Smooth muscle cell (in vitro differentiated cells): ENCODE measurements around the gene ODAD3. TPM values are rescaled to one million over a fixed set of nuclear protein-coding genes. Genes with fewer than 3 reads are reported as not detected.
"Not testable (repeated sequence)": the region's sequence is repeated elsewhere in the genome, so short reads cannot be mapped to it uniquely, and the experiment has no call there.

Experiments
- DNase-seq: peaks from one replicate; lab custom pipeline; 2025; ENCODE audit not compliant: unreplicated experiment; lab: John Stamatoyannopoulos, UW
- H2AFZ ChIP-seq: fragments of 200-600 bp; sonication (generic); 2 replicates; pipeline ENCODE4 v1.6.0; 2016; ENCODE audit warnings: antibody characterized with exemption, low read depth, mild to moderate bottlenecking
- H3F3A ChIP-seq: fragments of 200-600 bp; sonication (generic); 2 replicates; pipeline ENCODE4 v1.6.0; 2017; ENCODE audit warnings: antibody characterized with exemption, low read depth
- H3K27ac ChIP-seq: fragments of 200-600 bp; sonication (generic); 2 replicates; pipeline ENCODE4 v1.5.1; 2016; ENCODE audit warnings: low read depth, mild to moderate bottlenecking
- H3K27me3 ChIP-seq: fragments of 200-600 bp; sonication (generic); 2 replicates; pipeline ENCODE4 v1.6.1; 2016; ENCODE audit warnings: low read depth, mild to moderate bottlenecking
- H3K36me3 ChIP-seq: fragments of 200-600 bp; sonication (generic); 2 replicates; pipeline ENCODE4 v1.5.1; 2016; ENCODE audit warnings: low read depth
- H3K4me1 ChIP-seq: fragments of 200-600 bp; sonication (generic); 2 replicates; pipeline ENCODE4 v1.5.1; 2016; ENCODE audit warnings: low read depth
- H3K4me2 ChIP-seq: fragments of 200-600 bp; sonication (generic); 2 replicates; pipeline ENCODE4 v1.6.0; 2016; ENCODE audit warnings: mild to moderate bottlenecking
- H3K4me3 ChIP-seq: fragments of 200-600 bp; sonication (generic); 2 replicates; pipeline ENCODE4 v1.5.1; 2016; ENCODE audit warnings: mild to moderate bottlenecking
- H3K79me2 ChIP-seq: fragments of 200-600 bp; sonication (generic); 2 replicates; pipeline ENCODE4 v1.6.0; 2016; ENCODE audit warnings: low read depth, mild to moderate bottlenecking
- H3K9ac ChIP-seq: fragments of 200-600 bp; sonication (generic); 2 replicates; pipeline ENCODE4 v1.6.0; 2016; ENCODE audit warnings: low read depth
- H3K9me3 ChIP-seq: fragments of 200-600 bp; sonication (generic); replicated peaks from 2 replicates; pipeline ENCODE4 v1.5.1; 2016; ENCODE audit warnings: low read depth
- H4K20me1 ChIP-seq: fragments of 200-600 bp; sonication (generic); 2 replicates; pipeline ENCODE4 v1.6.0; 2016; ENCODE audit warnings: low read depth
- CTCF ChIP-seq: fragments of 200-600 bp; sonication (generic); IDR thresholded peaks from 2 replicates; pipeline ENCODE4 v1.5.1; 2017; ENCODE audit warnings: borderline replicate concordance, mild to moderate bottlenecking, antibody characterized with exemption; ENCODE audit not compliant: insufficient read depth, poor library complexity, severe bottlenecking
- WGBS: methylation state at CpG from one replicate; pipeline ENCODE4 v1.1.7; 2016; ENCODE audit warnings: low lambda C conversion rate; 5-methylcytosine and 5-hydroxymethylcytosine counted together
- polyA plus RNA-seq: library from polyadenylated mRNA; unstranded; fragments of >200 nt; fragmentation: Nextera tagmentation; extraction: Ambion mirVana; gene quantifications from 2 replicates; pipeline ENCODE4 v1.2.1, GENCODE V29; 2016
- total RNA-seq: library from RNA; depleted of rRNA; stranded (reverse); fragments of >200 nt; gene quantifications from 2 replicates; pipeline ENCODE4 v1.2.3, GENCODE V29; 2014

ODAD3 gene
- total and polyA plus RNA-seq, 2 experiments from 2014 or later, result 5.1 TPM; not detected in 1

GRCh38 chr19:11414544-11414943 lies 20.4 kb downstream of the ODAD3 start:
- H3K9me3 ChIP-seq, result no peaks in the 10 kb centered on the region
- WGBS, result 100% methylated on average over 2 of the region's 2 CpGs
- H3K79me2 ChIP-seq, result no peaks in the 10 kb centered on the region
- H3K27ac ChIP-seq, result no peak overlapping the region
- H3K9ac ChIP-seq, result no peak overlapping the region
- TF ChIP-seq CTCF, result no peak
- H3K4me2 ChIP-seq, result no peak overlapping the region
- H3K36me3 ChIP-seq, result no peaks in the 10 kb centered on the region
- H3K4me3 ChIP-seq, result no peak overlapping the region
- H3K27me3 ChIP-seq, result peaks cover 9% of the 10 kb centered on the region
- DNase-seq, result no peak
- H3K4me1 ChIP-seq, result peaks cover 4% of the 10 kb centered on the region
- no peaks in the 10 kb centered on the region for H4K20me1 ChIP-seq
- no peak overlapping the region for H2AFZ ChIP-seq
- no peaks in the 10 kb centered on the region for H3F3A ChIP-seq

- Histone ChIP-seq H3K79me2 (no peaks in the 10 kb centered on the region), H3K27ac (no peak overlapping the region), H3K4me2 (no peak overlapping the region), H3K4me1 (no peaks in the 10 kb centered on the region), H3K9me3 (no peaks in the 10 kb centered on the region), H3K9ac (no peak overlapping the region), H2AFZ (no peak overlapping the region), H3K4me3 (no peak overlapping the region), H3K36me3 (no peaks in the 10 kb centered on the region), H3K27me3 (no peaks in the 10 kb centered on the region), H4K20me1 (no peaks in the 10 kb centered on the region), H3F3A (no peaks in the 10 kb centered on the region)
- WGBS, result 48% methylated on average over 8 of the region's 8 CpGs
- no peak for TF ChIP-seq CTCF
- DNase-seq, result no peak
These were observed 24.2 kb downstream of the ODAD3 start for GRCh38 chr19:11410682-11411081.

GRCh38 chr19:11408591-11408990 lies 26.3 kb downstream of the ODAD3 start:
- DNase-seq, result no peak
- TF ChIP-seq CTCF, result no peak
- Histone ChIP-seq H3K4me1 (no peaks in the 10 kb centered on the region), H3K27me3 (no peaks in the 10 kb centered on the region), H3K9me3 (no peaks in the 10 kb centered on the region), H3K9ac (no peak overlapping the region), H3K4me2 (no peak overlapping the region), H3F3A (no peaks in the 10 kb centered on the region), H3K79me2 (no peaks in the 10 kb centered on the region), H3K4me3 (no peak overlapping the region), H3K36me3 (no peaks in the 10 kb centered on the region), H3K27ac (no peak overlapping the region), H4K20me1 (no peaks in the 10 kb centered on the region), H2AFZ (no peak overlapping the region)
- 97% methylated on average over 4 of the region's 4 CpGs for WGBS

GRCh38 chr19:11406703-11407236 lies 28.2 kb downstream of the ODAD3 start:
- H3K4me3 ChIP-seq, H3K4me2 ChIP-seq, DNase-seq, H3K9ac ChIP-seq, H4K20me1 ChIP-seq, H3K4me1 ChIP-seq, H3K27ac ChIP-seq, H3K27me3 ChIP-seq, H3F3A ChIP-seq, H2AFZ ChIP-seq, H3K9me3 ChIP-seq, H3K36me3 ChIP-seq, H3K79me2 ChIP-seq: not testable (repeated sequence)
- WGBS, result 95% methylated on average over 12 of the region's 12 CpGs
